ENCODE data around the gene ANXA2.

- TF ChIP-seq CTCF (conservative IDR thresholded peaks at IDR 0.05; ENCODE audit: low read length) (no peak), EZH2phosphoT487 (IDR thresholded peaks at IDR 0.05; ENCODE audit: borderline replicate concordance) (no peak)
Measured at GRCh38 chr15:60384526-60385126, 13.2 kb downstream of the ANXA2 start.

Measured in Loucy (cell line).